SW480 (cell line): ENCODE measurements around the gene ECHDC1.
"Not testable (repeated sequence)": the region's sequence is repeated elsewhere in the genome, so short reads cannot be mapped to it uniquely, and the experiment has no call there.

Experiments used
- DNase-seq: peaks from one replicate; pipeline ENCODE4 v3.0.0-alpha.2; 2016; ENCODE audit warnings: low spot score

ECHDC1 gene, protein sequence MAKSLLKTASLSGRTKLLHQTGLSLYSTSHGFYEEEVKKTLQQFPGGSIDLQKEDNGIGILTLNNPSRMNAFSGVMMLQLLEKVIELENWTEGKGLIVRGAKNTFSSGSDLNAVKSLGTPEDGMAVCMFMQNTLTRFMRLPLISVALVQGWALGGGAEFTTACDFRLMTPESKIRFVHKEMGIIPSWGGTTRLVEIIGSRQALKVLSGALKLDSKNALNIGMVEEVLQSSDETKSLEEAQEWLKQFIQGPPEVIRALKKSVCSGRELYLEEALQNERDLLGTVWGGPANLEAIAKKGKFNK

DNA sequence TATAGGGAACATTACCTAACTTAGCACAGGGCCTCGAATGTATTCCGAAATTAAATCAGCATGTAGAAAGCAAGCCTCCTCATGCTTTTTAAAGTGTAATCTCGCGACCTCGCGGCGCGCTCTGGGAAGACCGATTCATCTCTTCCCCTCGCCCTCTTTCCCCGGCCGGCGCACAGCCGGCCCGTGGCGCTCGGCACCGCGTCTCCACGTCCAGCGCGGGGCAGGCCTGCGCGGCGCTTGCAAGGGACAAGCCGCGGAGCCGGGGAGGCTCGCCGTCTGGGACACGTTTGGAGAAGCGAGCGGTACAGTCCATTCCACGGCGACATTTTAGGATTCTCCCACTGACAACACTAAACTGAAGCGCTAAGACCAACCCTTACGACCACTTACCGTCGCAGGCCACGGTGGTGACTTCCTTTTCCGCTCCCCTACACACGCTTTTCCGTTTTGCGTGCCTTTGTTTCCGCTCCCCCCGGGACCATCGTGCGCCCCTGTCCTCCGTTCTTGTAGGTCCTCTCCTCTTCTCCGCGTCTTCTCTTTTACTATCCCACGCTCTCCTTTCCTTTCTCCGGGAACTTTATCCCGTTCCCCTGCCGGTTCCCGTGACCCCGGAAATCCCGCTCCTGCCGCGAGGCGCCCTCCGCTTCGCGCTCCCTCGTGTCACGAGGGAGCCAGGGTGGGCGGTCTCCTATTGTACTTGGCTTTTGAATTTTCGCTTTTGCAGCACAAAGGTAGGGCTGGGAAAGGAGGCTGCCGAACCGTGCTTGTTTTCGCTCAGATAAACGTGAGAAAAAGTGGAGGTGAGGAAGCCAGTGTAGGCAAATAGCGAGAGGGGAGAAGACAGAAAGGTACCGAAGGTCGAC is at the start of gene ECHDC1:
TSS of gene ECHDC1 (minus strand) at position 664 of the 863 bp plus-strand sequence. CDS start 12,581 bp downstream, outside the sequence.
- DNase-seq = peak; percentile 68

DNA sequence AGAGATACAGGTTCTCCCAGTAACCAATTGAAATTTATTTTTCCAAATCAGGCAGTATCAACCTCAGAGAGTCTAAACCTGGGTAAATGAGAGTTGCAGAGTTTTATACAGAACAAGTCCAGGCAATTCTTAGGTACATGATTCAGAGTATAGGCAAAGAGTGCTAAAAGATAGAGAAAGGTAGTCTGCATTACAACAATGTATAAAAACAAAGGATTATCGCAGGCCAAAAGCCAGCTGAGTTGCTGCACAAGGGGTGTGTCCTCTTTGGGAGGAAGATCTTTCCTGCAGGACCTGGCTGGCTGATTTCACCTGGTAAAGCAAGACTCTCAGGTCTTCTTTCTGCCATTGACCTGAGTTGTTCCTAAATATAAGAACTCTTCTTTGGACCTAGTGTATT is 48.9 kb upstream of the ECHDC1 start:
- no peak for DNase-seq

DNA sequence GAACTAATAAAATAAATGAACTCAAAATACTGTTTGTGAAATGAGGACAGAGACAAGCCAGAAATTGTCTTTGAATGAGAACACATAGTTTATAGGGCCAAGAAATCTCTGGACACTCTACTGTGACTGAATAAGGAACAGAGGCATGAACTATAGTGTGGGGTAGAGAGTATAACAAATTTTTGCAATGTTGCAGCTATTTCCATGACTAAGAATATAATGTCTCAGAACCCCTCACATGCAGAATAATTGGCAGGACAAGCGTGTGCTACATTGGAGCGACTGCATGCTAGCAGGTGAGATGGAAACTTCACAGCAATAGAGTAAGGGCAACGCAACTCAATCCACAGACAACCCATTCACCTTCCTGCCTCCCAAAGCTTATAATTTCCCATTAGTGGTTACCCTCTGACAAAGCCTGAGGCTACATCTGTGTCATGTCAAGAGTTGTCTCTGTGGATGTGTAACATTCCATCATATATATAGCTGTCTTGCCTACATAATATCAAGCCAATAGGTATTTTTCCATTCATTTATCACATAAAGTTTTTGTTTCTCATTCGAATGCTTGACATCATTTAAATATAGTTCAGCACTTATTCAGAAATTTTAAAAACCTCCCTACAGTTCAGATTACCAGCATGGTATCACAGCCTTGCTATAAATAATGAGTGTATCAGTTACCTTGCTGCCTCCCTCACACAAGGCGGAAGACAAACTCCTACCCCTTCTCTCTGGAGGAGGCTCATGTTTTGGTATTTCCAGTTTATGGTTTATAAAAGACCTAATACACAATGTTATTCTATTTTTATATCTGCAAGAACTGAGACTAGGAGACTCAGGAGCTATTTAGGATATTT is 47.9 kb upstream of the ECHDC1 start:
- no peak for DNase-seq

DNA sequence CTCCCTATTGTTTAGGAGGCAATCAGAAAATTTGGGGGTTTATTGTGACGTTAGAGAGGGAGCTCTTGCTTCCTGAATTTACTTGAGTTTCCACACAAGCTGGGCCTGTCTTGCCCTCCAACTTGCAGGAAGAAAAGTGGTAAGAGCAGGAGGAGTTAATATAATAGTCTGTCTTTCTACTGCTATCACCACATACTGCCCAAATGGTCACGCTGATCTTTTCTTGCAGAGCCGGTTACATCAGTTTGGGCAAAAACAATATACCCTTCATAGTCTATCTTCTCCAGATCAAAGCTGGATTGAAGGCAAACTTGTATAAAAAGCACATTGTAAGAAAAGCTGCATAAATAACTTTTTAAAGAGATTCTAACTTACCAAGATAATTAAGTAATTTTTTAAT is 46.3 kb upstream of the ECHDC1 start:
- DNase-seq = no peak

DNA sequence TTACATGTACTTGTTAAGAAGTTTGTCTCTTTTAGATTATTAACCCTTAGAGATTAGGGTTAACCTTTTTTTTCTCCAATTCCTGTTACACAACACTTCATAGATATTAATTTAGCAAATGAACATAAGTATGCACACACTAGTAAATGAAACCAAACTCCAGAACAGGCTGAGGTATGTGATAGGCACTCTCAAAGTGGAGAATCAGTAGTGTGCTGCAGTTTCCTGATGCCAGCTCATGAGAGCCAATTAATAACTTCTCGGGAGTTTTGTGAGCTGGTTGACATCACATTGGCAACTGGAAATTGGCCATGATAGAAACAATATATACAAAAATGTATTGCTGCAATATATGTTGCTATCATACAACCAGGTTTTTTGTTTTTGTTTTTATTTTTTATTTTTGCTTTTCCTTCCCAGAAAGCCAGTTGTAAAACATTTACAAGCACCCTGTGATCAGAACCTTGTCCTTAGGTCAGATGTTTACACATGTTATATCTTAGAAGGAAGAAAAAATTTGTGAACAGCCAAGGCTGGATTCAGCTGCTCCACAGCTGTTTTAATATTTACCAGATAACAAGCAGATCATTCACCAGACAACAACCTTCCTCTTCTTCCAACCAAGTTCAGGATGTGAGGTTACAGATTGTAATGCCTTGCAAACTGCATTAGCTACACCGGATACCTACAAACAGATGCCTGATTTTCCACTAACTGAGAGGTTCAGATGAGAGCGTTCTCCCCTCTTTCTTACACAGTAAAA is 42.4 kb upstream of the ECHDC1 start:
- no peak for DNase-seq

DNA sequence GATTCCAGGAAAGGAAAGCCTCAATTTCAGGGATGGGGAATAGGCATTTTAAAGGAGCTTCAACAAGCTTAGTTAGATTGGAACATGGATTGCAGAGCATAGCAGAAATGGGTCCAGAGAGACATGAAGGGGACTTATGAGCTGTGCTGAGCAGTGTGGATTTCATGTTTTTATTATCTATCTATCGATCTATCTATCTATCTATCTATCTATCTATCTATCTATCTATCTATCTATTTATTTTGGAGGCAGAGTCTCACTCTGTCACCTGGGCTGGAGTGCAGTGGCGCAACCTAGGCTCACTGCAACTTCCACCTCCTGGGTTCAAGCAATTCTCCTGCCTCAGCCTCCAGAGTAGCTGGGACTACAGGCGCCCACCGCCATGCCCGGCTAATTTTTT is 41.4 kb upstream of the ECHDC1 start:
- DNase-seq = not testable (repeated sequence)

DNA sequence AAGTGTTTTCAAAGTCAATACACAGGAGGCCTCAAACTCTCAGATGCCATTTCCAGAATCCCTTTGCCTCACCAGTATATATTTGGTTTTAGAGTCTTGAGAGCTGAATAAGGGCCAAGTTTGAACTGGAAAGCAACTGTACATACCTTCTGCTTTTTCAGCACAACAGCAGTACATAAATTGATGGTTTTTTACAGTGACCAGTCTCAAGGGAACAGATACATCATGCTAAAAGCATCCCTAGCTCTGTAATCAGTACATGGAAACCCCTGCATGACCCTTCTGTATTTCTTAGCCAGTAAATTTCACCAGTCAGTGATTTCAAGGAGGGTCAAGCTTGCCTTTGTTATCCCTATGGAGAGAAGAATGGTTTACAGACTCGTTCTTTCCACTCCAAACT is 40.6 kb upstream of the ECHDC1 start:
- DNase-seq = no peak

DNA sequence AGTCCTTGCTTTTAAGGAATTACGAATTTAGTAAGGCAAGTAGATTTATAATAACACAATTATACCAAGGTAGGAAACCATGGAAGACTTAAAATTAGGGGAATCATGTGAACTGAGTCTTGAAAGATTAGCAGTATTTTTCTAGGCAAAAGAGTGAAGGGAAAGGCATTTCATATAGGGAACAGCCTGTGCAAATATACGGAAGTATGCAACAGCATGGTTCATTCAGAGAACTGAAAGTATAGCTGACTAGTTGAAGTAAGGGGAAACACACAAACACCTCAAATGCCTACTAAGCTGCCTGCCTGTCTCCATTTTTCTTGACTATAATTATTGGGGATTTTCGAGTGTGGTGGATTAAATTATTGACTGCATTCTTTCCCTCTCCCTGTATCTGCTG is 39.0 kb upstream of the ECHDC1 start:
- no peak for DNase-seq

DNA sequence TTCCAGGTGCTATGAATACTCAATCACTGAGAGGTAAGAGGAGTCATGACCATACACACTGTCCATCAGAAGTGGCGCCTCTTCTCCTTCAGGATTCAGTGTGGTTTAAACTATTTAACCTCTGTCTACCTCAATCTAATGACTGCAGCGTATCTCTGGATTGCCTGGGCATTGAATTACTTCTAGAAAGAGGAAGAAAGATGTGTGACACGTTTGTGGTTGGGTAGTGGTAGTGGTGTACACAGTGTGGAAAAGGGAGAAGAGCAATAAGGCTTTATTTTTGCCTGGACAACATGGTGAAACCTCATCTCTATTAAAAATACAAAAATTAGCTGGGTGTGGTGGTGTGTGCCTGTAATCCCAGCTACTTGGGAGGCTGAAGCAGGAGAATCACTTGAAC is 38.0 kb upstream of the ECHDC1 start:
- no peak for DNase-seq

DNA sequence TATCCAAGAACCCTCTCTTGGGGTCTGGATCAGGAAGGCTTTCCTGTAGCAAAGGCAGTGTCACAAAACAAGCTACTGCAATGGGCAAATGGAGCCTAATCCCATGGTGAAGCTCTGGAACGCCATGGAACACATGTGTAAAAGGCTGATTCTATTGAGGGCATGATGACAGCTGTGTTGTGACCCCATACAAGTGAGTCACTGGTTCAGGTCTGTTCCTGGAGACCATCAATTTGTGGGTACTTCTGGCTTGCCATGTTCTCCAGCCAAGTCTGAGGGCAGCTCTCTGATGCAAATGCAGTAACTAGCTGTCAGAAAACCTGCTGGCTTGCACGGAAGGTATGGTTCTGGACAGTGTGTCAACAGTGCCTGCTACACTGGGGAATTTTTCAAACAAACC is 33.3 kb upstream of the ECHDC1 start:
- no peak for DNase-seq

DNA sequence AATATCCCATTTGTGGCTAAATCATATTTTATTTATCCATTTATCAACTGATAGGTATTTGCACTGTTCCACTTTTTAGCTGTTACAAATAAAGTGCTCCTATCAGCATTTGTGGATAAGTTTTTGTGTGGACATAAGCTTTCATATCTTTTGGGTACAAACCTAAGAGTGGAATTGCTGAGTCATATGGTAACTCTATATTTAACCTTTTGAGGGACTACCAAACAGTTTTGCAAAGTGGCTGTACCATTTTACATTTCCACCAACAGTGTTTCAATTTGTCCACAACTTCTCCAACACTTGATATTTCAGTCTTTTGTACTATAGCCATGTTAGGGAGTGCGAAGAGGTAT is 23.6 kb upstream of the ECHDC1 start:
- DNase-seq = no peak

DNA sequence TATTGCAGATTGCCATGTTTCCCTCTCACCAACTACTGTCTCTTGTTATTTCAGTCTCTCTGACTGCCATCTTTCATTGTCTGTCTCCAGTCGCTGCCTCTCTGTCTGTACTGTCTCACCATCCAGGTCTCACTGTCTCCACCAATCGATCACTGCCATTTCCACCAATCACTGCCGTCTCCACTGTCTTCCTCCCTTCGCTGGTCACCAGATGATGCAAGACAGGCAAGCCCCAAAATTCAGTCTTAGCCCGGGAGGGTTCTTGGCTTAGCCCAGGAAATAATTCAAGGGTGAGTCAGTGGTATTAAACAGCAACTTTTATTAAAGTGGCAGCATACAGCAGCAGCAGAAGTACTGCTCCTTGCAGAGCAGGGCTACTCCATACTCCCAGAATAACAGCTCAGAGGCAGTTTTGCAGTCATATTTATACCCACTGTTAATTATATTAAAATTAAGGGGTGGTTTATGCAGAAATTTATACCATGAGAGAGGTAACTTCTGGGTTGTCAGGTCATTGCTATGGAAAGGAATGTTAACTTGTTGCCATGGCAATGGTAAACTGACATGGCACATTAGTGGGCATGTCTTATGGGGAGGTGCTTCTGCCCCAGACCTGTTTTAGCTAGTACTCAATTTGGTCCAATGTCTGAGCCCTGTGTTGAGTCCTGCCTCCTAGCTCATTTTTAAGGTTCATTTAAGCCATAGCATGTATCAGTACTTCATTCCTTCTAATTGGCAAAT is 23.0 kb upstream of the ECHDC1 start:
- peak; percentile 33 for DNase-seq

DNA sequence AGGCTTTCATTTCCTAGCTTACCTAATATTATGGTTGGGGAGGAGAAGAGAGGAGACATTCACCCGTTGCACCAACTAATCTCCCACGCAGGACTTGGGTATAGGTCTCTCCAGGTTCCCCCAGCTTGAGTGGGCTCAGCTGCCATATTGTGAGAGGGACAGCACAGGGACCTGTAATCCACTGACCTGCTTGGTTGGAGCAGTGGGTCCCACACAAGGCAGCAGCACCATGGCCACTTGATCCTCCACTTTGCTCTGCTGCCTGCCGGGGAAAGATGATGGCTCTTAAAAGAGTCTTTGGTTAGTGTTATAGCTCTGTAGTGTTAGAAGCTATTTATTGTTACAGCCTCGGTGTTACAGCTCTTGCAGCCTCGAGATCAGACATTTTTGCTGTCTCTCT is 22.5 kb upstream of the ECHDC1 start:
- DNase-seq = no peak

DNA sequence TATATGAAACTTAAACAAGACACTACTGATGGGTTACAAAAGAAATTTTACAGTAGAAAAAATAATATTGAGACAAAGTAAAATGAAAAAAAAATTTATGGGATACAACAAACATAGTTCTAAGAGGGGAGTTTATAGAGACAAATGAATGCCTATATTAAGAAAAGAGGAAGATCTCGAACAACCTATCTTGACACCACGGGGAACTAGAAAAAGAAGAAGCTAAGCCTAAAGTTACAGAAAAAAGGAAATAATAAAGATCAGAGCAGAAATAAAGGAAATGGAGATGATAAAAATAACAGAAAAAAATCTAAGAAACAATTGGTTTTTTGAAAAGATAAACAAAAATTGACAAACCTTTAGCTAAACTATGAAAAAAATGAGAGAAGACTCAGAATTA is 9.1 kb upstream of the ECHDC1 start:
- no peak for DNase-seq

DNA sequence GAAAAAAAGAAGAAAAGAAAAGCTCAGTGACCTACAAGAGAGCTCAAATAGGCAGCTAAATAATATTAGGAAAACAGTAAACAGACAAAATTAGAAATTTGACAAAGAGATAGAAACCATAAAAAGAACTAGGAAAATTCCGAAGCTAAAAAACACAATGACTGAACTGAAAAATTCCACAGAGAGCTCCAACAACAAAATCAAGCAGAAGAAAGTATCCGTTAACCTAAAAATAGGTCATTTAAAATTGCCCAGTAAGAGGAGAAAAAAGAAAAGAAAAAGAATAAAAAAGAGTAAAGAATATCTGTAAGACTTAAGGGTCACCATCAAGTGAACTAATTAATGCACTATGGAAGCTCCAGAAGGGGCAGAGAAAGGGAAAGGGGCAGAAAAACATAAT is 6.6 kb upstream of the ECHDC1 start:
- no peak for DNase-seq

DNA sequence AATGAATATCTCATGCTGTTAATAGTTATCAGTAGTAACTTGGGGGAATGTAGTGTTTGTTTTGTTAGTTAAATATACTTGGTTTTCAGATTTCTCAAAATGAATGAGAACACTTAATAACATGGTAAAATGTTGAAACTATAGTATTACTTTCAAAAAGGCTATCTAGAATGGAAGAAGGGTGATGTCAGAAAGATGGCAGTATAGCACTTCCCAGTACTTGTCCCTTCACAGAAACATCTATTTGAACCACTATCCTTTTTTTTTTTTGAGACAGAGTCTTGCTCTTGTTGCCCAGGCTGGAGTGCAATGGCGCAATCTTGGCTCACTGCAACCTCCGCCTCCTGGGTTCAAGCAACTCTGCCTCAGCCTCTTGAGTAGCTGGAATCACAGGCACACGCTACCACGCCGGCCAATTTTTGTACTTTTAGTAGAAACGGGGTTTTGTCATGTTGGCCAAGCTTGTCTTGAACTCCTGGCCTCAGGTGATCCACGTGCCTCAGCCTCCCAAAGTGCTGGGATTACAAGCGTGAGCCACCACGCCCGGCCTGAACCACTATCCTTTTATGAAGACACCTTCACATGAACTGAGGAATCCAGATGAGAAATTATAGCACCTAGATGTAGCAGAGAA is 4.7 kb upstream of the ECHDC1 start:
- no peak for DNase-seq

DNA sequence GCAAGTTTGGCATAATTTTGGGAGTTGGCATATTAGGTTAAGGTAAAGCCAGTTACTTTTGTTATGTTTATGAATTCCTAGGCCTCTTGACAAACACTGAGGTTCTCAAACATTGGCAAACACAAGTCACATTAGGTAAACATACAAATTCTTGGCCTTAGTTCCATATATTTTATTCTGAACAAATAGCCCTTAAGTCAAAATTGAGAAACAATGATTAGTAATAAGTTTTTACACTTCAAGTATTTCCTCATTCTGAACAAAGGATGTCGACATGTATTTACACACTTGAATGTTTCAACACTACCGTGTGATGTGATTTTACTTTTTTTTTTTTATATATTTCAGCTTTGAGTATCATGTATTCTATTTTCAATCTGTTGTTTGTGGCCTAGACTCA is 3.8 kb upstream of the ECHDC1 start:
- no peak for DNase-seq

DNA sequence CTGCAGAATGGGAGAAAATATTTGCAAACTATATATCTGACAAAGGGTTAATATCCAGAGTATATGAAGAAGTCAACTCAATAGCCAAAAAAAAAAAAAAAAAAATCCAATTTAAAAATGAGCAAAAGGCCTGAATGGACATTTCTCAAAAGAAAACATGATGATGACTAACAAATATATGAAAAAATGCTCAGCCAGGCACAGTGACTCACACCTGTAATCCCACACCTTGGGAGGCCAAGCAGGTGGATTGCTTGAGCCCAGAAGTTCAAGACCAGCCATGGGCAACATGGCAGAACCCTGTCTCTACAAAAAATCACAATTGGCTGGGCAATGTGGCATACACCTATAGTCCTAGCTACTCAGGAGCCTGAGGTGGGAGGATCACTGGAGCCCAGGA is 2.1 kb upstream of the ECHDC1 start:
- no peak for DNase-seq

DNA sequence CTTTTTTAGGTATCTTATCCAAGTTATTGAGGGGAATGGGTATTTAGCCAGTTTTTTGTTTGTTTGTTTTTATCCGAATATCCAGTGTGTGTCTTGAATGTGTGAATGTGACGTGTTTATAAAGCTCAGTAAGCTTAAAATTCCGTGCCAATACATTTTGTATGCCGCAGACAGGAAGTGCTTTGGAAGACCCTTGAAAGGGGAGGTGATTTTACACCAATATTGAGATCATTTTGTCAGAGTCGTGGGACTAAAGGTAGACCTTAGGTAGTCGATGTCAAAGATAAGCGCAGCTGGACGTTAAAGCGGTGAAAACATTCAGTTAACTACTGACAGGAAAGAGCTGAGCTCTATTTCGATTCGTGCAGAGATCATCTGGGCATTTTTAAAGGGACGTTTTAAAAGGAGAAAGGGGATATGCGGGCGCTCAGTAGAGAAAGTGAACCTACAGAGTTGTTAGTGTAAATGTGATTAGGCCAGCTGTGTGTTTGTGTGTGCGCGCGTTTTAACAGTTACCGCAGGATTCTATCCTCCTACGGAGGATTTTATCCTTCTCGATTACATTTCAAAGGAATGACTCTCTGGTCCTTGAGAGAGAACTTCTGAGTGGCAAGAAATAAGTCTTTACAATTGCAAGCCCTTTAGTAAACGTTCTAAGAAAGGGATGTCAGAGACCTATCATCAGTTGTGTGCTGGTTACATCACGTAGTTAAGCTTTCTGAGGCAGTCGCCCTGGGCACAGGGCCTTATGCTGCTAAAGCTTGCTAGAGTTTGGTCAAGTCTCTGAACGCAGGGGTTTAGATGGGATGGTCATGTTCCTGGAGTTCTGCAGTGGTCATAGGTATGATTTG is 625 bp upstream of the ECHDC1 start:
- DNase-seq = peak; percentile 17
